ENCODE data around the gene MMP15.
"Not testable (repeated sequence)": the region's sequence is repeated elsewhere in the genome, so short reads cannot be mapped to it uniquely, and the experiment has no call there.

MMP15 gene

DNA sequence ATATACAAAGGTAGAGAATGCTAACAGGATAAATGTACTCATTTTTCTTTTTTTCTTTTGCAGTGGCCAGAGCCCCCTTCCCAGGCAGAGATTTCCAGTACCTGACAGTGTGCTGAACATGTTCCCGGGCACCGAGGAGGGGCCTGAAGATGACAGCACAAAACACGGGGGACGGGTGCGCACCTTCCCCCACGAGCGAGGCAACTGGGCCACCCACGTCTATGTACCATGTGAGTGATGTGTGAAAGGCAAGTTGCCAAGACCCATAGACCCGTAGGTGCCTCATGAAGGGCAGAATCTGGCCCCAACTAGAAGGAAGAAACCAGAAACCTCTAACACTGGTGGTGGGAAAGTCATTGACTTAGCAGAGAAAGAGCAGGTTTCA lies 23.1 kb upstream of the MMP15 start:
- Histone ChIP-seq H3K4me1 (ENCODE audit: control insufficient read depth, insufficient read depth, low read length) (peaks cover 10% of the 10 kb centered on the region), H3K9me3 (ENCODE audit: control insufficient read depth, low read length) (no peaks in the 10 kb centered on the region), H3K4me3 (ENCODE audit: insufficient read depth, low read depth, low read length) (no peak overlapping the region), H3K36me3 (ENCODE audit: control insufficient read depth, insufficient read depth, low read length) (peaks cover 7% of the 10 kb centered on the region), H3K27me3 (ENCODE audit: control insufficient read depth, insufficient read depth, low read length, poor library complexity, severe bottlenecking) (no peaks in the 10 kb centered on the region), H3K27ac (ENCODE audit: insufficient read depth, low read depth, low read length, poor library complexity, severe bottlenecking) (no peak overlapping the region)
- WGBS, 2 experiments, result 95 to 97% methylated on average over 9 of the region's 9 CpGs

DNA sequence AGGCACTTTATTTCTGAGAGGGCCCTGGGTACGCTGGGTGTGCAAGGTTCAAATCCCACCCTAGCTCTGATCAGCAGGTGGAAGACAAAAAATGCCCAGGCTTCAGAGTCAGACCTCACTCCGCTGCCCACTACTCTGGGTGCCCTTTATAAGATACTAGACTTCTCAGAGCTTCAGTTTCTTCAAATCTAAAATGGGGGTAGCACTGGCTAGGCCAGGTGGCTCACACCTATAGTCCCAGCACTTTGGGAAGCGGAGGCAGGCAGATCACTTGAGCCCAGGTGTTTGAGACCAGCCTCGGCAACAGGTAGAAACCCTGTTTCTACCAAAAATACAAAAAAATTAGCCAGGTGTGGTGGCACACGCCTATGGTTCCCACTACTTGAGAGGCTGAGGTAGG lies 22.6 kb upstream of the MMP15 start:
- Histone ChIP-seq H3K9me3 (ENCODE audit: control insufficient read depth, low read length) (no peaks in the 10 kb centered on the region), H3K4me3 (ENCODE audit: insufficient read depth, low read depth, low read length) (no peak overlapping the region), H3K27ac (ENCODE audit: insufficient read depth, low read depth, low read length, poor library complexity, severe bottlenecking) (no peak overlapping the region), H3K27me3 (ENCODE audit: control insufficient read depth, insufficient read depth, low read length, poor library complexity, severe bottlenecking) (no peaks in the 10 kb centered on the region), H3K36me3 (ENCODE audit: control insufficient read depth, insufficient read depth, low read length) (peaks cover 7% of the 10 kb centered on the region), H3K4me1 (ENCODE audit: control insufficient read depth, insufficient read depth, low read length) (peaks cover 10% of the 10 kb centered on the region)
- 93 to 95% methylated on average over 5 of the region's 5 CpGs for WGBS, 2 experiments

- not testable (repeated sequence) for H3K4me3 ChIP-seq (ENCODE audit: insufficient read depth, low read depth, low read length); H3K4me1 ChIP-seq (ENCODE audit: control insufficient read depth, insufficient read depth, low read length); H3K36me3 ChIP-seq (ENCODE audit: control insufficient read depth, insufficient read depth, low read length); H3K27ac ChIP-seq (ENCODE audit: insufficient read depth, low read depth, low read length, poor library complexity, severe bottlenecking); H3K9me3 ChIP-seq (ENCODE audit: control insufficient read depth, low read length); H3K27me3 ChIP-seq (ENCODE audit: control insufficient read depth, insufficient read depth, low read length, poor library complexity, severe bottlenecking)
- 96 to 98% methylated on average over 12 of the region's 12 CpGs for WGBS, 2 experiments
These were observed 20.8 kb upstream of the MMP15 start for GRCh38 chr16:58004736-58005135.

GRCh38 chr16:58009856-58010416 lies 15.6 kb upstream of the MMP15 start:
- no peak overlapping the region for H3K4me3 ChIP-seq (ENCODE audit: insufficient read depth, low read depth, low read length)
- no peaks in the 10 kb centered on the region for H3K27me3 ChIP-seq (ENCODE audit: control insufficient read depth, insufficient read depth, low read length, poor library complexity, severe bottlenecking)
- H3K36me3 ChIP-seq (ENCODE audit: control insufficient read depth, insufficient read depth, low read length), result no peaks in the 10 kb centered on the region
- H3K9me3 ChIP-seq (ENCODE audit: control insufficient read depth, low read length), result no peaks in the 10 kb centered on the region
- H3K4me1 ChIP-seq (ENCODE audit: control insufficient read depth, insufficient read depth, low read length), result peaks cover 14% of the 10 kb centered on the region
- WGBS, 2 experiments, result 86 to 89% methylated on average over 11 of the region's 11 CpGs
- H3K27ac ChIP-seq (ENCODE audit: insufficient read depth, low read depth, low read length, poor library complexity, severe bottlenecking), result no peak overlapping the region

DNA sequence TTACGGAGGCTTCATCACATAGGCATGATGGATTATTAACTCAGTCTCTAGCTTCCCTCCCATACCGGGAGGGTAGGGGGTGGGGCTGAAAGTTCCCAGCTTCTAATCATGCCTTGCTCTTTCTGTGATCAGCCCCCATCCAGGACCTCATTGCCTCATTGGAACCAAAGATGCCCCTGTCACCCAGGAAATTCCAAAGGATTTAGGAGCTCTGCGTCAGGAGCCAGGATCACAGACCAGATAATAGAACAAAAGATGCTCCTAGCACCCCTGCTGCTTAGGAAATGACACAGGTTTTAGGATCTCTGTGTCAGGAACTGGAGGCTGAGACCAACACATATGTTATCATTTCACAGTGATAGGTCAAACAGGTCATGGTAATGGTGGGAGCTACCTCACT lies 14.7 kb upstream of the MMP15 start:
- Histone ChIP-seq H3K4me1 (ENCODE audit: control insufficient read depth, insufficient read depth, low read length) (peaks cover 14% of the 10 kb centered on the region), H3K27me3 (ENCODE audit: control insufficient read depth, insufficient read depth, low read length, poor library complexity, severe bottlenecking) (no peaks in the 10 kb centered on the region), H3K9me3 (ENCODE audit: control insufficient read depth, low read length) (no peaks in the 10 kb centered on the region), H3K27ac (ENCODE audit: insufficient read depth, low read depth, low read length, poor library complexity, severe bottlenecking) (no peak overlapping the region), H3K36me3 (ENCODE audit: control insufficient read depth, insufficient read depth, low read length) (no peaks in the 10 kb centered on the region), H3K4me3 (ENCODE audit: insufficient read depth, low read depth, low read length) (no peak overlapping the region)
- WGBS, 2 experiments, result 44 to 46% methylated on average over 3 of the region's 3 CpGs

DNA sequence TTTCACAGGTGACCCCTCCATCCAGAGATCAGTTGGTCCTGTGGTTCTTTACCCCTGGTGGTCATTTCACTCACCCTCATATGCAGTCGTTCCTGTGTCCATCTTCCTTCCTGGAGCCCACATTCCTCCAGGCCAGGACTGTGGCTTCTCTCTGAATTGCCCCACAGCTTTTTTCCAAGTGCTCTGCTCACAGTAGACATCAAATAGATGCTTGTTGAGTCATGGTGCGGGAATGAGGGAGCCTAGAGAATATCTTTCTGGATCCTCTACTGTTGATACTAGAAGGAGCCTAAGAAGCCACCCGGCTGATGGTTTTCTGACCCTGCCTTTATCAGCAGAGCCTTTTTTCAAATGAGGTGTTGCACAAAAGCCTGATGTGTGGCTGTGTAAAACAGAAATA lies 13.9 kb upstream of the MMP15 start:
- Histone ChIP-seq H3K4me1 (ENCODE audit: control insufficient read depth, insufficient read depth, low read length) (peaks cover 14% of the 10 kb centered on the region), H3K27me3 (ENCODE audit: control insufficient read depth, insufficient read depth, low read length, poor library complexity, severe bottlenecking) (no peaks in the 10 kb centered on the region), H3K36me3 (ENCODE audit: control insufficient read depth, insufficient read depth, low read length) (no peaks in the 10 kb centered on the region), H3K4me3 (ENCODE audit: insufficient read depth, low read depth, low read length) (no peak overlapping the region), H3K27ac (ENCODE audit: insufficient read depth, low read depth, low read length, poor library complexity, severe bottlenecking) (no peak overlapping the region), H3K9me3 (ENCODE audit: control insufficient read depth, low read length) (no peaks in the 10 kb centered on the region)
- WGBS, 2 experiments, result 90 to 93% methylated on average over 3 of the region's 3 CpGs

- peaks cover 14% of the 10 kb centered on the region for H3K4me1 ChIP-seq (ENCODE audit: control insufficient read depth, insufficient read depth, low read length)
- no peaks in the 10 kb centered on the region for H3K36me3 ChIP-seq (ENCODE audit: control insufficient read depth, insufficient read depth, low read length)
- no peak overlapping the region for H3K27ac ChIP-seq (ENCODE audit: insufficient read depth, low read depth, low read length, poor library complexity, severe bottlenecking)
- WGBS, 2 experiments, result 62 to 65% methylated on average over 9 of the region's 9 CpGs
- H3K4me3 ChIP-seq (ENCODE audit: insufficient read depth, low read depth, low read length), result no peak overlapping the region
- no peaks in the 10 kb centered on the region for H3K9me3 ChIP-seq (ENCODE audit: control insufficient read depth, low read length)
- no peaks in the 10 kb centered on the region for H3K27me3 ChIP-seq (ENCODE audit: control insufficient read depth, insufficient read depth, low read length, poor library complexity, severe bottlenecking)
These were observed 13.1 kb upstream of the MMP15 start for GRCh38 chr16:58012481-58012880.

- H3K36me3 ChIP-seq (ENCODE audit: control insufficient read depth, insufficient read depth, low read length), result no peaks in the 10 kb centered on the region
- peaks cover 14% of the 10 kb centered on the region for H3K4me1 ChIP-seq (ENCODE audit: control insufficient read depth, insufficient read depth, low read length)
- WGBS, 2 experiments, result 84 to 89% methylated on average over 8 to 9 of the region's 9 CpGs
- H3K27me3 ChIP-seq (ENCODE audit: control insufficient read depth, insufficient read depth, low read length, poor library complexity, severe bottlenecking), result no peaks in the 10 kb centered on the region
- no peak overlapping the region for H3K27ac ChIP-seq (ENCODE audit: insufficient read depth, low read depth, low read length, poor library complexity, severe bottlenecking)
- H3K4me3 ChIP-seq (ENCODE audit: insufficient read depth, low read depth, low read length), result no peak overlapping the region
- H3K9me3 ChIP-seq (ENCODE audit: control insufficient read depth, low read length), result no peaks in the 10 kb centered on the region
These were observed 12.2 kb upstream of the MMP15 start for GRCh38 chr16:58013201-58013956.

DNA sequence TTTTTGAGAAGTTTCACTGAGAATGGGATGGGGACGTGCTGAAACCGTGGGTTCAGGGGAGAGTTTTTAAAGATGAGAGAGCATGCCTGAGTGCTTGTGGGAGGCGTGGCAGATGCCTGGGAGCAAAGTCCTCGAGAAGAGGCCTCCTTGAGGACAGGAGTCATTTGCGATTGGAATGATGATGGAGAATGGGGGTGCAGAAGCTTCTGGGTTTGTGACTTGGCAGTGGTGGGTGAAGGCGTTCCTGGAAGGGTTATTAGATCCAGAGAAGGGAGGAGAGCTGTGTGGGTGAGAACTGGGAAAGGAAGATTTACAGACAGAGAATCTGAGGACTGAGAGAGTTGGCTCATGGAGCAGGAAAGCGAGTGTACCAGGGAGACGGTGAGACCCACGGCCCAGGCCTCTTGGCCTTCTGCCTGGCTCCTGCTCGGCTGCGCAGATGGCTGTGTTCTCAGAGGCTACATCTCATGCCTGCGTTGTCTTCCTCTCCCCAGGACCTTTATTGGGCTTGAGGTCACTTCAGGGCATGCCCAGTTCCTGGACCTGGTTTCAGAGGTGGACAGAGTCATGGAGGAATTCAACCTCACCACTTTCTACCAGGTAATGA lies 8.6 kb upstream of the MMP15 start:
- Histone ChIP-seq H3K9me3 (ENCODE audit: control insufficient read depth, low read length) (no peaks in the 10 kb centered on the region), H3K27me3 (ENCODE audit: control insufficient read depth, insufficient read depth, low read length, poor library complexity, severe bottlenecking) (no peaks in the 10 kb centered on the region), H3K4me3 (ENCODE audit: insufficient read depth, low read depth, low read length) (no peak overlapping the region), H3K27ac (ENCODE audit: insufficient read depth, low read depth, low read length, poor library complexity, severe bottlenecking) (no peak overlapping the region), H3K4me1 (ENCODE audit: control insufficient read depth, insufficient read depth, low read length) (peaks cover 4% of the 10 kb centered on the region), H3K36me3 (ENCODE audit: control insufficient read depth, insufficient read depth, low read length) (no peaks in the 10 kb centered on the region)
- 76% methylated on average over 12 of the region's 12 CpGs for WGBS, 2 experiments

- no peaks in the 10 kb centered on the region for H3K9me3 ChIP-seq (ENCODE audit: control insufficient read depth, low read length)
- H3K4me1 ChIP-seq (ENCODE audit: control insufficient read depth, insufficient read depth, low read length), result peaks cover 9% of the 10 kb centered on the region
- no peak overlapping the region for H3K27ac ChIP-seq (ENCODE audit: insufficient read depth, low read depth, low read length, poor library complexity, severe bottlenecking)
- peaks cover 7% of the 10 kb centered on the region for H3K27me3 ChIP-seq (ENCODE audit: control insufficient read depth, insufficient read depth, low read length, poor library complexity, severe bottlenecking)
- H3K36me3 ChIP-seq (ENCODE audit: control insufficient read depth, insufficient read depth, low read length), result no peaks in the 10 kb centered on the region
- H3K4me3 ChIP-seq (ENCODE audit: insufficient read depth, low read depth, low read length), result no peak overlapping the region
- WGBS, 2 experiments, result 72% methylated on average over 7 of the region's 7 CpGs
These were observed 6.8 kb upstream of the MMP15 start for GRCh38 chr16:58018803-58019202.

All from ectodermal cell (in vitro differentiated cells).